Motor neuron (in vitro differentiated cells): ENCODE results near the gene IPO8. TPM values are rescaled to one million over a fixed set of nuclear protein-coding genes. Genes with fewer than 3 reads are reported as not detected.

Experiments
- ATAC-seq, 8 experiments: fragments of 200-7000 bp; cut with Tn5 transposase; replicated peaks in 6 of 8; 2 replicates each; pipeline ENCODE4 v1.8.0; 2021; ENCODE audit warnings: mild to moderate bottlenecking in 8 of 8, moderate library complexity in 8 of 8
- H3K27ac ChIP-seq, 2 donors: fragments of 250-450 bp; sonication (Bioruptor Pico); 2 replicates each; pipeline ENCODE4 v1.9.0; 2021; ENCODE audit warnings: antibody characterized with exemption in 2 of 2, mild to moderate bottlenecking in 2 of 2, moderate library complexity in 1 of 2
- H3K4me1 ChIP-seq, 2 donors: fragments of 250-450 bp; sonication (Bioruptor Pico); replicated peaks in 1 of 2; 2 replicates each; pipeline ENCODE4 v1.6.1; 2021; ENCODE audit warnings: antibody characterized with exemption in 2 of 2, mild to moderate bottlenecking in 2 of 2, moderate library complexity in 1 of 2
- H3K4me3 ChIP-seq, 5 donors: fragments of 250-450 bp; sonication (Bioruptor Pico); 2 replicates each; pipeline ENCODE4 v1.9.0; 2021; ENCODE audit warnings: antibody characterized with exemption in 5 of 5, mild to moderate bottlenecking in 5 of 5, moderate library complexity in 4 of 5
- WGBS, 10 experiments: fragments of 450-650 bp; shearing (Covaris generic); methylation state at CpG; one replicate each; pipeline ENCODE4 v1.0.0; 2022; 5-methylcytosine and 5-hydroxymethylcytosine counted together
- in situ Hi-C, 9 experiments: fragments of 400-800 bp; cut with MboI; loops; one replicate each; pipeline ENCODE4 v1.15.0; 2021; ENCODE audit warnings: low sequenced_read_pairs in 9 of 9, low pct_unique_long_range_greater_than_20kb in 2 of 9; ENCODE audit not compliant: unreplicated experiment in 9 of 9
- total RNA-seq, 8 experiments: library from RNA; unstranded; fragments of 300-600 nt; gene quantifications; 2 replicates each; pipeline versions ENCODE4 v1.2.3 to v1.2.4, GENCODE V29; 2022

The IPO8 gene
- 10 to 100 TPM in 7 of 8 experiments, 1 to 10 TPM in 1; 7.4 to 57.8 (median 20.9) TPM for total RNA-seq

DNA sequence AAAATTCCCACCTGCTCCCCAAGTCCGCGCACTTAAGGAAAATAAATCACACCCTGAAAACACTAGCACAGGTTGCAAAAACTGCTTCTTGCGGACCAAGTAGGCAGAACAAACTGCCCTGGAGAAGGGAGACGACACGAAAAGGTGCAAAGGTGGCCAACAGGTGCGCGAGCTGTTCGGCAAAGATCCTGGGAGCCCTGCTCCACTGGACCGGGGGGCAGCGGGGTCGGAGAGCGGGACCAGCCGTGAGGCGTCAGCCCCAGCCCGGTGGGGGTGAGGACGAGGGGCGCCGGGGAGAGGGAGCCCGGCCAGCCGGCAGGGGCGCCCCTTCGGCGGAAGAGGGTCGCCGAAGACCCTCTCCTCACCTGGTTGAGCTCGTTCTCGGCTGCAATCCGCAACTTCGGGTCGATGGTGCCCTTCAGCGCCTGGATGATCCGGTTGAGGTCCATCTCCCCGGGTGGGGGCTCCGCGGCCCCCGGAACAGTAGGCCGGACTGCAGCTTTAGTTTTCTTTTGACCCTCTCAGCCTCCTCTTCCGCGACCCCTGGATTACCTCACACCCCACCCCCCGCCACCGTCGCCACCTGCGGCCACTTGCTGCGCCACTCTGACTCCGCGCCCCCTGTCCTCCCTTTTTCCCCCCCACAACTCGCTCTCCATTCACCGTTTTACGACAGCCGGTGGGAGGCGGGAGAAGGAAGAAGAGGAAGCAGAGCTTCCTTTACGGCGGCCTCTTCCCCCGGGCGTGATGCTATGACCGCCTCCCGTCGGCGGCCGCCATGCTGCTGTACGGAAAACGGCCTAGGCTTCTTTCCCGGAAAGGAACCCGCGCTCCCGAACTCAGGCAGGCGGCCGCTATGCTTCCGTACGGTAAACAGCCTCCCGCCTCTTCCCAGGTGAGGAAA is at the start of gene IPO8:
IPO8 (minus strand) TSS at position 671 of the 904 bp plus-strand sequence; CDS start at position 449, 222 bp downstream.
- peak within 1 kb of the TSS in 1 of 2 donors; percentile 17 for H3K27ac ChIP-seq
- in situ Hi-C loops, result no loop called here

DNA sequence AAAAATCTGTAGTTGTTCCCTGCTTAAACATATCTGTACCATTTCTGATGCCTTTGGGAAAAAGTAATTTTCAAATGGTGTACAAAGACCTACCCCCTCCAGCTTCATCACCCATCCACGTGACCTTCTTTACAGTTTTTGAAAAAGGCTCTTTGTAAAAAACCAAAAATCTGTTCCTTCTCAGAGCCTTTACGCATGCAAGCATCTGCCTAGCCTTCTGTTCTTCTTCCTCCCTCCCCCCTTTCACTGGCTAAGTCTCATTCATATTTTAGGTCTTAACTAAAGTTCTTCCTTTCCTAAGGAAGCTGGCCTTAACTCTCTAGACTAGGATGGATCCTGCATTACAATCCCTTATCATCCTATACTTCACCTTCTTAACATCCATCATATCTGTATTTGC is 48.7 kb upstream of the IPO8 start:
- in situ Hi-C loops, result no loop called here
- WGBS, 10 experiments, result 77 to 100% (median 93%) methylated on average over 1 to 2 of the region's 2 CpGs; no CpG with 5 or more reads in 1 of the 10 experiments
- no peak for ATAC-seq

More for the DNA sequence above, at the start of gene IPO8:
- WGBS, 10 experiments, result 0% methylated on average over 1 to 28 of the region's 71 CpGs; no CpG with 5 or more reads in 2 of the 10 experiments
- Histone ChIP-seq H3K4me1 (peaks cover 13 to 24% of the 10 kb centered on the region in 2 donors), H3K4me3 (peak within 1 kb of the TSS; percentile 88 to 98 (median 91))
- peak; percentile 65 to 92 (median 86) for ATAC-seq

DNA sequence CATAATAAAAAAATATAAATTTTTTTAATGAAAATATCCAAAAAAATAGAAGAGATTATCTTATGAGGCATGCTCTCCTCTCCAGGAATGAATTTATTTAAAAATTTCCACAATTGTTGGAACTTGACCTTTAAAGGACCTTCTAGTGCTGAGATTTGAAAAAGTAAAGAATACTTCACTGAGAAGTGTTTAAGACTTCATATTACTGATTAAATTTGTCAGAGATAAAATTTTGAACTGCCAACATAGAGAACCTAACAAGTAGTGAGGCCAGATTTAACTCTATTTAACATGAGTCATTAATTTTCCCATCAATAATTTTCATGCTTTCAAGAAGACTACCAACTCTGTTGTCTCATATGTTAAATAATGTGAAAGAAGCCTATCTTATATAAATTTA is 44.6 kb upstream of the IPO8 start:
- H3K4me1 ChIP-seq, result no peaks in the 10 kb centered on the region
- in situ Hi-C loops, result no loop called here
- no peak overlapping the region for H3K27ac ChIP-seq
- ATAC-seq, result no peak
- H3K4me3 ChIP-seq, result no peak overlapping the region

More for the DNA sequence above, 48.7 kb upstream of the IPO8 start:
- Histone ChIP-seq H3K27ac (no peak overlapping the region), H3K4me3 (no peak overlapping the region), H3K4me1 (no peaks in the 10 kb centered on the region)

DNA sequence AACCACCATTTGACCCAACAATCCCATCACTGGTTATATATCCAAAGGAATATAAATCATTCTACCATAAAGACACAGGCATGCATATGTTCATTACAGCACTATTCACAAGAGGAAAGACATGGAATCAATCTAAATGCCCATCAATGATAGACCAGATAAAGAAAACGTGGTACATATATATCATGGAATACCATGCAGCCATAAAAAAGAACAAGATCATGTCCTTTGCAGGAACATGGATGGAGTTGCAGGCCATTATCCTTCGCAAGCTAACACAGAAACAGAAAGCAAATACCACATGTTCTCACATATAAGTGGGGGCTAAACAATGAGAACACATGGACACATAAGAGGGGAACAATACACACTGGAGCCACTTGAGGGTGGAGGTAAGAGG is 43.4 kb upstream of the IPO8 start:
- in situ Hi-C loops, result no loop called here
- WGBS, 10 experiments, result 60 to 100% (median 95%) methylated on average over 1 to 2 of the region's 2 CpGs; no CpG with 5 or more reads in 3 of the 10 experiments
- Histone ChIP-seq H3K27ac (no peak overlapping the region), H3K4me3 (no peak overlapping the region), H3K4me1 (peaks cover 4% of the 10 kb centered on the region in 2 donors)
- ATAC-seq, result no peak

DNA sequence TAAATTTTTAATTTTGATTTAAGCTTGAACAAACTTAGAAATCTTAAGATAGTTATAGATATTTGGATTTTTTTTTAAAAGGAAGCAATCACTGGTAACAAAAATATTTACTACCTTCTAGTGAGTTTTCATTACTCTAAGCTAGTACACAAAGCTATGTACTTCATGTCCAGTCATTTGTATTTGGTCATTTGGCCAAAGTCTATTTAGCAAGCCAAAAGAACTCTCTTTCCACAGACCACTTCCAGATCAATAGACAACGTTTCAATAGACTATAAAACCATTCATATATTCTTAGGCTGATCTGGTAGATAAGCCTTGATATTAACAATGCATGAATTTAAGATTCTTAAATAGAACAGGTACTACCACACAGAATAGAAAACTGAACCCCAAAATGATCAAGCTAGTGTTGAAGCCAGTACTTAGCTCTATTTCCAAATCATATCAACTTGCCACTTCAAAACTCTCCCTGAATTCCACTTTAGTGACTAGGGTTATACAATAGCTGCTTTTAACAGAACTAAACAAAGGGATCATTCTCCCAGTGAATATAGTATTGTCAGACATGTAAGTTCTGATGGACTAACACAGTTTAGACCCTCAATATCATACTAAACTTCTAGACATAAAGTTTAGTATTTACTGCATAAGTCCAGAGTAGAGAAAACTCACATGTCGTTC is 37.4 kb upstream of the IPO8 start:
- in situ Hi-C loops, result no loop called here
- ATAC-seq, result no peak
- 17 to 100% (median 81%) methylated on average over 1 to 2 of the region's 2 CpGs for WGBS, 10 experiments
- Histone ChIP-seq H3K4me3 (no peak overlapping the region), H3K4me1 (peaks cover 6 to 9% of the 10 kb centered on the region in 2 donors), H3K27ac (no peak overlapping the region)

DNA sequence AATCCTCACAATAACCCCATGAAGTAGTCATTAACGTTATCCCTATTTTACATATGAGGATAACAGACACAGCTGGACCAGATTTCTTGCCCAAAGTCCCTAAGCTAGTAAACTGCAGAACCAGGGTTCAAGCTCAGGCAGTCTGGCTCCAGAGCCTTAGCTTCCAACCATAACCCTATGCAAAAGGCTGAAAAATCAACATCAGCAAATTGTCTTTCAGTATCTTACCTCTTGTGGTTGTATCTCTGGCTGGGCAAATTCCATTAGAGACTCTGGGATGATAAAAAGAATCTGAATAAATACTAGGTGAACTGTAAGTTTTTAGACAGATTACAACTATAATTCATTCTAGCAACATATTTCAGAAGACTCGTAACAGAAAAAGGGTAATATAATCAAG is 34.3 kb upstream of the IPO8 start:
- H3K27ac ChIP-seq, result no peak overlapping the region
- H3K4me1 ChIP-seq, result peaks cover 6 to 9% of the 10 kb centered on the region in 2 donors
- in situ Hi-C loops, result no loop called here
- H3K4me3 ChIP-seq, result no peak overlapping the region
- 54 to 90% (median 83%) methylated on average over 1 to 2 of the region's 2 CpGs; no CpG with 5 or more reads in 2 of the 10 experiments for WGBS, 10 experiments
- ATAC-seq, result no peak

DNA sequence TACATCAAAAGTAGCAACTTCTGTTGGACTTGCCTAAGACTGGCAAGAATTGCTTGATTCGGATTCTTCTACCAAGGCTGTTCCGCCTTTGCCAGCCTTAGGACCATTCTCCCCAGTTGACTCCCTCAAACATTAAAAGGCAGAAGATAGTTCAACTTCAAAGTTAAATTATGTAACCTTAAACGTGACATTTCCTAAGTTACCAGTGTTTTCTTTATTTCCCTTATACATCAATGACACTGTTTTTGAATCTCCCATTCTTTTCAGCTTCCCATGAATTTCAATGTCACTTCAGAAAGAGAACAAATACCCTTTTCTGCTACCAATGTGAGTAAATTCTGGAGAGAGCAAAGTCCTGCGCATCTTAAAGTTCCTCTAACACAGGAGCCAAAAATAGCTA is 33.9 kb upstream of the IPO8 start:
- ATAC-seq, result no peak
- Histone ChIP-seq H3K27ac (no peak overlapping the region), H3K4me3 (no peak overlapping the region), H3K4me1 (peaks cover 3 to 9% of the 10 kb centered on the region in 2 donors)
- in situ Hi-C loops, result no loop called here
- WGBS, 10 experiments, result 40 to 96% (median 85%) methylated on average over 1 to 4 of the region's 4 CpGs; no CpG with 5 or more reads in 1 of the 10 experiments

DNA sequence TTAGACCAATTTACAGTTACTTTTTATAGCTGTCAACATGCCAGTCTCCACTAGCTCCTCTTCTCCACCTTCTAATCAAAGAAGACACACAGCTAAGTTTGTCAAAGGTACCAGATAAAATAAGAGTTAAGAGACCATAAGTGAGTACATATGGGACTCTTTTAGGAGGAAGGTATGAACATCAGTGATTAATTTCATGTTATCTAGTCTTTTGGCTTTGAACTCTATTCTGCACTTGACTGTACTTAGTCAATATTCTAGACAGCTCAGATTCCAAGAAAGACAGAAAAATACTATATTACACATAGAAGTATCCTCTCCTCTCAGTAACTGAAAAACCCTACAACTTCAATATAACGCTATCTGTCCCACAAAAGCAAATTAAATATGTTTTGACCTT is 31.0 kb upstream of the IPO8 start:
- 88 to 100% (median 100%) methylated on average over 1 of the region's 1 CpG; no CpG with 5 or more reads in 4 of the 10 experiments for WGBS, 10 experiments
- H3K27ac ChIP-seq, result no peak overlapping the region
- H3K4me1 ChIP-seq, result no peaks in the 10 kb centered on the region
- no peak overlapping the region for H3K4me3 ChIP-seq
- ATAC-seq, result no peak
- in situ Hi-C loops, result no loop called here

DNA sequence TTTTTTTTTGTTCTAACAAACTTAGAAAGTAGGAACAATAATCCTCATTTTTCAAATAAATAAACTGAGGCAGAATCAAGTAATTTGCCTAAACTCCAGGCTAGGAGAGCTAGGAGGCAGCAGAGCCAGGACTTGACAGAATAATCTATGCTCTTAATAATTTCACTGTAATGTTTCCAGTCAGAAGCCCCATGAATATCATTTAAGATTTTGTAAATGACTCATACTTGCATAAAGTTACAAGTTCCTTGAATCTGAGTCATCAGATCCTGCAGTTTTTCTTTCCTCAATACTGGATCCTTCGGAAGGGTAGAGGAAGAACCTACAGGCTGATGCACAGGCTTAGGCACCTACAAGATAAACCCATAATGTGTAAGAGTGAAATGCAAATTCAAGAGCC is 30.1 kb upstream of the IPO8 start:
- peak in 3 of 8 experiments; percentile 98 to 99 (median 99) for ATAC-seq
- Histone ChIP-seq H3K4me1 (no peaks in the 10 kb centered on the region), H3K4me3 (no peak overlapping the region), H3K27ac (no peak overlapping the region)
- in situ Hi-C loops, result no loop called here
- WGBS, 10 experiments, result 0 to 100% (median 36%) methylated on average over 1 of the region's 1 CpG; no CpG with 5 or more reads in 4 of the 10 experiments

DNA sequence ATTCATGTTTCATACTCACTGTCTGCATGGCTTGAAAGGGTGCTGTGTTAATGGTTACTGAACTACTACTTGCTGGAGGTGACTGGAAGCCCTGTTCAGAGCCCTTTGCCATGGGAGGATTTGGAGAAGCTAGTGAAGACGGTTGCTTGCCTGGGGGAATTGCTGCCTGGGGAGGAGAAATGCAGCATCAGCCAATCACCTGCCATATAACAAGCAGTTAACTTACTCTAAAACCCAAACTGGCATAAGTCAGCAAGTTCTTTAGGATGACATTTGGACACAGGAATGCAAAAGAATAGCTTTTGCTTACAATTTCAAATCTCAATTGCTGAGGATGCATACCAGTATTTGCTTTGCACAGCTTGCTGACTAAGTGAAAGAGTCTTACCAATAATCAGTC is 23.4 kb upstream of the IPO8 start:
- Histone ChIP-seq H3K4me3 (no peak overlapping the region), H3K4me1 (no peaks in the 10 kb centered on the region), H3K27ac (no peak overlapping the region)
- 0 to 62% (median 60%) methylated on average over 1 of the region's 1 CpG; no CpG with 5 or more reads in 7 of the 10 experiments for WGBS, 10 experiments
- peak in 3 of 8 experiments; percentile 51 to 96 (median 93) for ATAC-seq
- in situ Hi-C loops, result no loop called here

DNA sequence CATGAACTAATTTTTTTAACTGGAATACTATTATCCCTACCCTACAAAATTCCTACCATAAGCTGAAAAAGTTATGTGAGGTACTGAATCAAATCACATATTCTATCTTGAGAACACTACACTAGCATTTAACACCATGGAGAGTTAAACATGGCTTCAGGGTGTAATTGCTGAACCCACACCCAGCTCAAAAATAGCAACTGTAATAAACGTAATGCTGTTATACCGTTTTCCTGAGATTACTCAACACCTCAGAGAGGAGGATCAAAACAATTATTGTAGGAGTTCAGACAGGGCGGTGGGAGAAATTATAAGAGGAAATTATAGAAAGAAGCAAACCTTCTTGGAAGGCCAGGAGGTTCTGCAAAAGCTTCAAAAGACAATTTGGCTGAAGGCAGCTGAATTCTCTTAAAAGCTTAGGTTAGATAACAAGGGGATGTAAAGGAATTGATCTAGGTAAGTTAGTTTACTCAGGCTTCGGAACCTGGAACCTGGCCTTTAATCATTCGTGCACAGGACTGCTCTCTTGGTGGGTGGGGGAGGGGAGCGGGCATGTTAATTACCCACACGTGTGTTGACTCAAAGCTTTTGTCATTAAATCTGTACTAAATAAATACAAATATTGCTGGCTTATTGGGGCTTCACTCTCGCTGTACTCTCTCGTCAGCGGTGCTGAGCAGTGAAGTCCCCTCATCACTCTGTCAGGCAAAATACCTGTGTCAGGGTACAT is 12.1 kb upstream of the IPO8 start:
- ATAC-seq, result peak in 3 of 8 experiments; percentile 71 to 89 (median 73)
- in situ Hi-C loops, result no loop called here
- H3K4me3 ChIP-seq, result no peak overlapping the region
- WGBS, 10 experiments, result 0 to 100% (median 84%) methylated on average over 1 to 7 of the region's 10 CpGs; no CpG with 5 or more reads in 2 of the 10 experiments
- H3K27ac ChIP-seq, result no peak overlapping the region
- no peaks in the 10 kb centered on the region for H3K4me1 ChIP-seq

DNA sequence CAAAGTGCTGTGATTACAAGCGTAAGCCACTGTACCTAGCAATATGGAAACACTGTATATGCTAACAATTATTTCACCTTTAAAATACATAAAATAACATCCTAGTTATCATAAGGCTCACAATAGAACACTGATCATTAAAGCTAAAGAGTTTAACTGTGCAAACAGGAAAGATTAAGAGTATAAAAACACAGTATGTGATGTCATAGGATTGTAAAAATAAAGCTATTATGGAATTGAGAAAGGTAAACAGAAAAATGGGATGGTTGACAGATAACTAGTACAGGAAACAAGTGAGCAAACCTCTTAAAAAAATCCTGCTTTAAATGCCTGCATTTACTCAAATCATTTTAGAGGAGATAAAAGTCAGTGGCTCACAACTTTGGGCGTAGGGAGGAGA is 10.8 kb upstream of the IPO8 start:
- Histone ChIP-seq H3K4me1 (no peaks in the 10 kb centered on the region), H3K27ac (no peak overlapping the region), H3K4me3 (no peak overlapping the region)
- WGBS, 10 experiments, result 70 to 100% (median 93%) methylated on average over 1 to 2 of the region's 2 CpGs; no CpG with 5 or more reads in 1 of the 10 experiments
- ATAC-seq, result no peak
- in situ Hi-C loops, result no loop called here

DNA sequence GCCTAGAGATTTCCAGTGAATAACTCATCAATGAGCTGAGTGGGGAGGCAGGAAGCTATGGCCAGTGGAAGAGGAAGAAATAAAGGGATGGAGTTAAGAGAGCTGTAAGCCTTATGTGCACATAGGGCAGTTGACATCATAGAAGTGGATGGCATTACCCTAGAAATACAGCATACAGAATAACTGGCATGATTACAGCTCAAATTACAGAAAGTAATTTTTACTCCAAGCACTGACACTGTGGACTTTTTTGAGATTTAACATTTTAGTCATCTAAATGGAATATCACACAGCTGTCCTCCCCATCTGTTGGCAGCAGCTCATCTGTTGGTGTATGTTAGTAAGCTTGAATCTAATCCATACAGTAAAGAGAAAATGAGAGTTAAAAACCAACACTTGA is 5.4 kb upstream of the IPO8 start:
- in situ Hi-C loops, result no loop called here
- ATAC-seq, result no peak
- Histone ChIP-seq H3K27ac (no peak overlapping the region), H3K4me1 (peaks cover 5% of the 10 kb centered on the region in 2 donors), H3K4me3 (no peak overlapping the region)
